Activated T-cell treated with anti-CD3 and anti-CD28 coated beads for 24 hours (primary cell): ENCODE results near the gene LGR4.
"Not testable (repeated sequence)": the region's sequence is repeated elsewhere in the genome, so short reads cannot be mapped to it uniquely, and the experiment has no call there.

Source experiments
- DNase-seq: peaks from one replicate; pipeline ENCODE4 v3.0.0-alpha.2; 2020; ENCODE audit warnings: low read depth

Gene LGR4

DNA sequence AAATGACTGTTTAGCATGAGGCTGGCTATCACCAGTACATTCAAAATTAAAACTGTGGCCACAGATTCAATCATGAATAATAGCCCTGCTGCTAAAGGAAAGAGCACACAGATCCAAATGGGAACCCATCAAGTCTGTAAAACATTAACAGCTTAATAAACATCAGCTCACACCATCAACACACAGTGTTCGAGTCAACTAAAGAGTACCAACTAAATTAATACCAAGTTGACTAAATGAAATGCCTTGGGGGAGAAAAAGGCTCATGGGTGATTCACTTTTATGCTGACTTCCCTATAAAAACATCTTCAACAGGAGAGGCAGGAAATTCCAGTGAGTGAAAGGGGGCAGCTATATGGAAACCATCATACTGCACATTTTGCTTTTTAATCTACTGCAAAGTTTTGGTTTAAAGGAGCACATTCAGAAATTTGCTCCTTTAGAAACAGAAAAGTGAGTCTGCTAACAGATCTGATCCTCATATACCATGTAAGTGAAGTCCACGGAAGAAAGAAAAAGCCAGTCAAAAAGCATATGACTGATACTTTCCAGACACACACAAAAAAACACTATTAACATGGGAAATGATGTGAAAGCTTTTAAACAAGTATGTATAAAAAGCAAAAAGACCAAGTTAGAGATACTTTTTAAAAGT, 16.3 kb downstream of the LGR4 start:
- DNase-seq = no peak

DNA sequence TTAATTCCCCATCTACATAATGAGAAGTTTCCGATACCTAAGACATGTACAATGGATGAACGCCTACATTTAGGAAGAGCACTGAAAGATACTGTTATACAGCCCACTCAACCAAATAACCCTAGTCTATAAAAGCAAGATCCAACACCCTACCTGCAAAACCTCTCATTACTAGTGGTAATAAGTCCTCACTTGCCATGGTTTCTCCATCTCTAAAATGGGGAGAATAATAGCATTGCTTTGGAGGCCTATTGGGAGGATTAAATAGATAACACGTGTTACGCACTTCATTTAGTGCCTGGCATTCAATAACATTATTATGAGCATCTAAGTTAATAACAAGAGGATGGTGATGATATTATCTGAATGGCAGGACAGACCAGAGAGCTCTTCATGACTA, 16.9 kb downstream of the LGR4 start:
- no peak for DNase-seq

DNA sequence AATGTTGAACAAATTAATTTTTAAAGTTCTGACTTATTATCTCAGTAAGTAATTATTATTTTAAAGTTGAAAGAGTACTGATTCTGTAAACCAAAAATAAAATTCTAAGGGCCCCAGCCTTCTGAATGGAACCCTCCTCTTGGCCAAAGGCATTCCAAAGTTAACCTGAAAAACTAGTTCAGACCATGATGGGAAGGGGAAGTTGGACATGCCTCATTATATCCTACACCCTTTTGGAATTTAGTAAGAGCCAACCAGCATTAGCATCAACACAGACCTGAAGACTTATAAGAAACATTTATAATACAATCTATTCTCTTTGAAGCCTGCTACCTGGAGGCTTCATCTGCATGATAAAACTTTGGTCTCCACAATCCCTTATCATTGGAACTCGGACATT, 18.9 kb downstream of the LGR4 start:
- no peak for DNase-seq

DNA sequence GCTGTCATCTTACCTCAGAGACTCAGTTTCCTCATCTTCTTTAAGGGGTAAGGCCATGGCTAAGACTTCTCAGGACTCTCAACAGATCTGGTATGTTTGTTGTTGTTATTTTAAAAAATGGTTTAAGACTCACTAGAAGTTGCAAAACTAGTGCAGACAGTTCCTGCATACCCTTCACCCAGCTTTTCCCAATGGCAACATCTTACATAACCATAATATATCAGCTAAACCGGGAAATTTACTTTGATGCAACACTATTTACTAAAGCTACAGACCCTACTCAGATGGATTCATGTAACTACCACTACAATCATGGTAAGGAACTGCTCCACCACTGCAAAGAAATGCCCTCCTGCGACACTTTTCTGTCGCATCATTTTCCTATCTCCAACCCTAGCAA, 20.4 kb downstream of the LGR4 start:
- no peak for DNase-seq

DNA sequence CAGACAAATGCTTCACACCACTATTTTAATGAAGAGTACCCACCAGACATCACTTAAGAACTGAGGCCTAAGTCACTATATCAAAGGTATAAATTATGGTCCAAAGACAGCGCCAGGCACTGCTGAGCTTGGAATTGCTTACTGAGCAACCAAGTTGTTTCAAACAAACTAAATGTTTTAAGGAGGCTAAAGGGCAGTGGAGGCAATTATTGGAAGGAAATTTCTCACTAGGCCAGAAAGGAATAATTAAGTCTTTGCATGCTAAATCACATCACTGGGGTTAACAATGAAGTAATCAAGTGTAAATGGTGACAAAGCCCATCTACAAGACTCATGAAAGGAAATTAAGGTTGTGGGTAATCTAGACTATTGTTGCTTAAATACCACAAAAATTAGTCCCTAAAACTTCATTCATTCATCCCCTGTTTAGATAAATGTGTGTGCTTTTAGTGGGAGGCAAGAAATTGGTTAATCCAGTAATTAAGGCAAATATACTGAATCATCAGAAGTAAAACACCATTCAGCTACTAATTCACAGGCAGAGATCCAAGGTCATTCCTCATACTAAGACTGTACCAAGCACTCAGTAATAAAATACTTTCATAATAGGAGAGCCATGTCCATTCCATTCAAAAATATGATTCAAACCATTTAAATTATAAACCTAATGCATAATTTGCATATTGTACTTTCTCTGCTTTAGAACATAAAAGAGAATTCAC, 21.2 kb downstream of the LGR4 start:
- no peak for DNase-seq

DNA sequence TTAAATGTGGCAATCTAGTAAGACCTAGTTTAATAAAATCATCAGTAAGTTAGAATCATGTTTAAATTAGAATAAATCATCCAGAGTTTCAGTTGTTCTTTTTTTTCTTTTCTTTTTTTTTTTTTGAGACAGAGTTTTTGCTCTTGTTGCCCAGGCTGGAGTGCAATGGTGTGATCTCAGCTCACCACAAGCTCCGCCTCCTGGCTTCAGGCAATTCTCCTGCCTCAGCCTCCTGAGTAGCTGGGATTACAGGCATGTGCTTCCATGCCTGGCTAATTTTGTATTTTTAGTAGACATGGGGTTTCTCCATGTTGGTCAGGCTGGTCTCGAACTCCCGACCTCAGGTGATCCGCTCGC, 24.4 kb downstream of the LGR4 start:
- DNase-seq = not testable (repeated sequence)

DNA sequence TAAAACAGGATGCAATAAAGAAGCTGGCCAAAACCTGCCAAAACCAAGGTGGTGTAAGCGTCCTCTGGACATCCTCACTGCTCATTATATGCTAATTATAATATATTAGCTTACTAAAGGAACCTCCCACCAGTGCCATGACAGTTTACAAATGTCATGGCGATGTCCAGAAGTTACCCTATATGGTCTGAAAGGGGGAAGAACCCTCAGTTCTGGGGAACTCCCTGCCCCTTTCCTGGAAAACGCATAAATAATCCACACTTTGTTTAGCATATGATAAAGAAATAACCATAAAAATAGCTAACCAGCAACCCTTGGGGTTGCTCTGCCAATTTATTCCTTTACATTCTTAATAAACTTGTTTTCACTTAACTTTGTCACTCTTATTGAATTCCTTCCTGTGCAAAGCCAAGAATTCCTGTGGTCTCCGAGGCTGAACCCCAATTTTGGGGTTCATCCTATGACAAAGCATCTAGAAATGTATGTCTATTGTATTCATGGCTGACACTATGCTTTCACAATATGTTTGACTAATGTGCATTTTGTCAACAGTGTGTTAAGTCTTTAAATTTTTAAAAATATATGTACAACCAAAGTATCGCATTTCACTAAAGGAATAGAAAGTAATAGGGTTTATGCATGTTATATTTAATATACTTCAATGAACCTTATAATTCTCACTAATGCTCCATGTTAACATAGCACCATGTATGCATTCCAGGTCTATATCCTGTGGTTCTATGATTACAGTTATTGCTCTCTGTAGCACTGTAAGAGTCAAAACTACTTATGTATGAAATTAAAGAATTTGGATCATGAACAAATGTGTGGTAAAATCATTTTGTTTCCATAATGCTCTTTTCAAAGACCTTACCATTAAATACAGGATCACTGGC, 25.1 kb downstream of the LGR4 start:
- no peak for DNase-seq

DNA sequence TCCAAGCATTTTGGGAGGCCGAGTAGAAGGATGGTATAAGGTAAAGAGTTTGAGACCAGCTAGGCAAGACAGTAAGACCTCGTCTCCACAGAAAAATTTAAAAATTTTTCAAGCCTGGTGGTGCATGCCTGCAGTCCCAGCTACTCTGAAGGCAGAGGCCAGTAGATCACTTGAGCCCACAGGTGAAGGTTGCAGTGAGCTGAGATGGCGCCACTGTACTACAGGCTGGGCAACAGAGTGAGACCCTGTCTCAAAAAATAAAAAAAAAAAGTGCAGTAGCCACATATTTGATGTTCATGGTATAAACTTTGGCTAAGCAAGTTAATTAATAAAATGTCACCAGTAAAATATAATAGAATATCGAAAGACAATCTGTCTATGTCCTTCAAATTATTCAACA, 27.0 kb downstream of the LGR4 start:
- no peak for DNase-seq

DNA sequence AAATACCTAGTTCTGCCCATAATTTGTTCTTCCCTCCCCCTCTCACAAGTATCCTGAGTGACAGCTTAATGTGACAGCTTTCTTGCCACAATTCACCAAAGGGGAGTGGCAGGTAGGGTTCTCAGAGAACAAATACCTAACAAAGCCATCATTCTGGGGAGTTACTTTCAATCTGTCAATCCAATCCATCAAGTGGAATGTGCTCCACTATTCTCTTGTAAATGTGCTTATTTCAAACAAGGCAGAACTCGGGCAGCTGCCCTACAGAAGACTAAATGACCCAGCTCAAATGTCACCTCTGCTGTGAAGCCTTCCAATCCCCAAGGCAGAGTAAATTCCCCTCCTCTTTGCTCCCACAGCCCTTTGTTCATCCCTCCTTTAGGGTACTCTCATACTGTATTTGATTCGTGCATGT, 27.8 kb downstream of the LGR4 start:
- DNase-seq = no peak

DNA sequence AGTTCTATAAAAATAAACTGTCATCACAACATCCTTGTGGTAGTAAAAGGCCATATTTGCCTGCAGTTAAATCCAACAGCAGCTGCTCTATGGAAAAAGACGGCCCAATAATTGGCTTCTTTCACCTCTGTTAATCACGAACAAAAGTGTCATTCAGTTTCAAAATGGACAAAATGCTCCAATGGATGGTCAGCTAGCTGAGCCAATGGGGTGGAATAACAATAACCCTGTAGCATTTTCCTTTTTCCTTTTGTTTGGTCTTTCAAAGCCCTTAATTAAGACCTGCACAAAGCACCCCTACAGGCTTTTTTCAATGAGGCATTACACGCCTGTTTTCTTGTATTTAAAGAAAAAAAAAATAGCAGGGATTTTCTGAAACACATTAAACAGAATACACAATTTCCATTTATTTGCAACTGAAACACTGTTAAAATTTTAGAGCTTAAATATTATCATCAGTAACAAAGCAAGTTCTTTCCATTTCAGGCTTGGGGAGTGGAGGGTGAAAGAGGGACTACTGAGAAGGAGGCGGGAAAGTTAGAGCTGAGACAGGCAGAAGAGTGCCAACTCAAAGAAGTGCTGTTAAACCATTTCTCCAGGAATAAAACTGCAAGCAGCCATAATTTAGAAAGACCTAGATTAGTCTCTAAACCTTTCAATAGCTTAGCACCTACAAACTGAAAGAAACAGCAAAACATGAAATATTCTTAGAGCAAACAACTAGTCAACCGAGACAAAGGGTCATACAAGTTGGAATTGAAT, 28.7 kb downstream of the LGR4 start:
- no peak for DNase-seq

DNA sequence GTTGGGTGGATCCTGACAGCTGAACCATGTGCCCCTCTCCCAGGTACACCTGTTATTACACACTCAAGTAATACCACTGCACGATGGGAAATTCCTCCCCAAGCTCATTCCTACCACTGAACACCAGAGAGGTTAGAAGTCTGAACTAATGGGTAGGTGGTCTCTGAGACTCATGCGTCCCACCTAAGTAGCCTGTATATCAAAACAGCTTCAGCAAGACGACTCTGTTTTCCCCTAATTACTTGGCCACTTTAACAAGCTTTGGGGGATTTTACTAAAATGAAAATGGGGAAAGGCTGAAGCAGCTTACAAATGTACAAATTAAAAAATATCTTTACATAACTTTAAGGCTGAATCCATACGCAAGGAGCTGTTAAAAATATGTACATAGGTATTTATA, 29.4 kb downstream of the LGR4 start:
- no peak for DNase-seq

DNA sequence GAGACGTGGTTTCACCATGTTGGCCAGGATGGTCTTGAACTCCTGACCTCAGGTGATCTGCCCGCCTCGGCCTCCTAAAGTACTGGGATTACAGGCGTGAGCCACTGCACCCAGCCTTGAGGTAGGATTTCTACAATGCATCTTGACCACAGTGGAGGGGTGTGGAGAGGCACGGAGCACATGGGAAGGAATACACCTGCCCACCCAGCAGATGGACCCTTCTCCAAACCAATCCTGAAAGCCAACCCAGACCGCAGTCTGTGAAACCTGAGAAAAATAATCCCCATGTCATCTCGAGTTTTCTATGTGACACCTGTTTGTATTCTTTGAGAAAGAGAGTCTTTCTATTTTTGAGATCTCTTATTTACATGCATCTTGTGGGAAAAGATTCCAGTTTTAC, 32.5 kb downstream of the LGR4 start:
- no peak for DNase-seq

DNA sequence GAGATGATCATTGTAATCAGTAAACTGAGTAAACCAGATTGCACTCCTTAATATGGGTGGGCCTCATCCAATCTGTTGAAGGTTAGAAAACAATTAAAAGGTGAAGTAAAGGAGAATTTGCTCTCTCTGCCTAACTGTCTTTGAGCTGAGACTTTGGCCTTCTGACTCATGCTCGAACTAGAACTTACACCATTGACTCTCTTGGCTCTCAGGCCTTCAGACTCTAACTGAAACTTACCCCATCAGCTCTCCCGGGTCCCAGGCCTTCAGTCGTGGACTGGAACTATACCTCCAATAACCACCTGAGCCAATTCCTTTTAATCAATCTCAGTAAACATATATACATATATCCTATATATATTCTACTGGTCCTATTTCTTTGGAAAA, 34.0 kb downstream of the LGR4 start:
- DNase-seq = no peak

DNA sequence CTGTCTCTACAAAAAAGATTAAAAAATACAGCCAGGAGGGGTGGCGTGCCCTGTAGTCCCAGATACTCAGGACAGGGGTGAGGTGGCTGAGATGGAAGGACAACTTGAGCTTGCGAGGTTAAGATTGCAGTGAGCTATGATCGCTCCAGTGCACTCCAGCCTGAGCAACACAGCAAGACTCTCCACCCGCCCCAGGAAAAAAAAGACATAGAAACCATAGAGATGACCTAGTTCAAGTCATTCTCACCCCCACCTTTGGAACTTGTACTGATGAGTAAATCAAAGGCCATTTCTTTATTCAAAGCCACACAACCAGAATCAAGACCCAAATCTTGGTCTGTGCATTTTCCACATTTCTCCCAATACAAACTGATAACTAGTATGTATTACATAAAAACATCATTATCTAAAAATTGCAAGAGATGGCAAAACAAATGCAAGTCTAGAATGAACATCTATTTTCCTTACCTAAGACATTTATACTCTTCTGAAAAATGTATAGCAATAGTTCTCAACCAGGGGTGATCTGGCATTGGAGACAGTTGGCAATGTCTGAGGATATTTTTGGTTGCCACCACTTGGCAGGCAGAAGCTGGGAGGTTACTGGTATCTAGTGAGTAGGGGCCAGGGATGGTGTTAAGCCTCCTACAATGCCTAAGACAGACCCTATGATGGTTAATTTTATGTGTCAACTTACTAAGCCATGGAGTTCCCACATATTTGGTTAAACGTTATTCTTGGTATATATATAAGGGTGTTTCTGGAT, 34.6 kb downstream of the LGR4 start:
- DNase-seq = no peak

DNA sequence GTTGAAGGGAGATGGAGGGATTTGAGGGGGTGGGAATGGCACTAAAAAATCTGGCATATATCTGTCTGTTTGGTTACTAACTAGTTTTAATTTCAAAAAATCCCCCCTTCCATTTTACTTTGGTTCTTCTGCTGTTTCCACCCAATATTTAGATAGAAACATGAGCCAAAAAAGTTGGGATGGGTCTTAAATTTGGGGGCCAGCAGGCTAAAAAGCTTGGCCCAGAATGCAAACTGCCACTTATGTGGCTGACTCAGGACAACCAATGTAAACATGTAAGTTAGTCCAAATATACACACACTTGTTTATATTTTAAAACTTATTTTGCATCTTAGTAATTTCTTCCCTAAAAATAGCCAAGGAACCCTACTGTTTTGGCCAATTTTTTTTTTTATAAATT, 35.7 kb downstream of the LGR4 start:
- no peak for DNase-seq

DNA sequence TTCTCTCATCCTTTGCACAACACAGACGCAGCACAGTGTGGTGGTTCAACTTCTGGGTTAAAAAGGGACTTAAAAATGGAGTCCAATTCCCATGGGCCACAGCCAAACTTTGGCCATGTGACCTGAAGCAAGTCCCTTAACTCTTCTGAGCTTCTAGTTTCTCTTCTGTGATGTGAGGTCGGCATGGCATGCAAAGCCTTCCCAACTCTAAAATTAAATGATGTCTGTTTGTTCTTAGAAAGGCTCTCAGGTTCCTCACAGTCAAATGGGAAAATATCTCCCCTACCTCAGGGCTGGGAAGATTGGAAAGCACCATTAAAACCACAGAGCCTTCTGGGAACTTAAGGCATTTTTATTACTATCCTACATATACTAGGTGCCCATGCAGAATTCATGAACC, 38.8 kb downstream of the LGR4 start:
- DNase-seq = no peak

DNA sequence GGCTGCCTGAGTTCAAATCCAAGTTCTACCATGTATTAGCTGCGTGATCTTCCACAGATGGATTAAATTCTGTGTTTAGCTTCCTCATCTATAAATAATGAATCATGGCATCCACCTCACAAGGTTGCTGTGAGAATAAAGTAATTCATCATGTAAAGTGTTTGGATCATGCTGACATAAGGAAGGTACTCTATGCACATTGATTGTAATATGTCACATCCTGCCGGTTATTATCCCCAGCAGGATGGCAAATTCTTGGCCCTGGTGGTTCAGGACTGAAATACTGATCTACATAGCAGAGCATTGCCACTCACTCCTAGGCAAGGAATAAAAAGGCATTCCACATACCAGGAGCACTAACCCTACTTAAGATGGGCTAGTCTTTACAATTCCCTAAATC, 40.8 kb downstream of the LGR4 start:
- DNase-seq = no peak

DNA sequence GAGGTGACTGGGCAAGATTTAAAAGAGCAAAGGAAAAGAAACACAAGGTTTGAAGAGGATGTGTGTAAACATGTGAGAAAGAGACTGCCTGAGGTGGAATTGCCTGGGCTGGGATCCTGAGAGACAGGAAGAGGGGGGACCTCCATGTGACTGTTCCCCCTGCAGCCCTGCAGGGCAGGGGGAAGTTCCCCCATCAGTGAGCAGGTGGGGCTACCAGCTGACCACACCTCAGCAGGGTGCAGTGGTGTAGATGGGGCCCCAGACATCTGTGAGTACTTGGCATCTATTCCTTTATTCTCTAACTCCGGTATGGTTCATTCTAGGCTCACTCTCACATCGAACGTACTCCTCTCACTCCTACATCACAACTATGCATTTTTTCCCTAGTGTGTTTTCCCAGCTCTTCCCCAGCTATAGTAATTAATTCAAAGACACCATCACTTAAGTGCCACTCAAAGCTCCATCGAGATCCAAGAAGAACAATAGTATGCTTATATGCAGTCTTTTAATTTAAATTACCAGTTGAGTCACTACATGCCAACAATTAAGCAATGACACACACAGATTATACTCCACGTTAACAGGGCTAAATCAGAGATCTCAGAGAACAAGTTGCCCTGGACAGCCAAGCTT, 42.7 kb downstream of the LGR4 start:
- DNase-seq = no peak

DNA sequence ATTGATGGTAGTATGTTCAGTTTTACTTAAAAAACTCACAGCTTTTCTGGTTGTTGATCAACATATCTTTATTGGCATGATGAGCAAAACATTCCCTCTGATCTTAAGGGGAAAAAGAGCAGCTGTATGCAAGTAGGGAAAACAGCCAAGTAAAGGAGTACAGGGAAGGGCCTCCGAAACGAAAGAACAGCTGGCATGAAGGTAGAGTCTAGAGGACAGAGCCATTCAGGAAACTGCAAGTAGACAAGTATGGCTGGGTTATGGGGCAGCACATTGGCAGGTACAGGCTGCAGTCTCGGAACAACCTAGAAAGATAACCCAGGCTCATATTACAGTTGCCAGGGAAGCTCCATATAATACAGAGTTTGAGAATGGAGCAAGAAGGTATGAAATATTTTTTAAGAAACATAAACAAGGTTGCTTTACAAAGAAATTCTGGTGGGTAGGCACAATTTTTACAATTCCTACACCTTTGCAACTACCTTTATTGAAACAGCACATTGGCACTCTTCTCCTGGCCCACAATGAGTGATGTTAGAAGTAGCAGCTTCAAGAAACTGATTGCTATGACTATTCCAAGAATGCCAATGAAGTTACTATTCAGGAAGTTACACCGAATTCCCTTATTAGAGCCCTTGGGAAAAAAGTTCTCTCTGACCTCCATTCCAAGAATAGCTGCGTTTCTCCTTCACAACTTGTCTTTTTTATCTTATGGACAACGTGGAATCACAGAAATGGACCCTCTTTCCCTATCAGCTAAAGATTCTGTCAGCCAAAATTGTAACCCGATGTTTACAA, 45.2 kb downstream of the LGR4 start:
- DNase-seq = no peak

DNA sequence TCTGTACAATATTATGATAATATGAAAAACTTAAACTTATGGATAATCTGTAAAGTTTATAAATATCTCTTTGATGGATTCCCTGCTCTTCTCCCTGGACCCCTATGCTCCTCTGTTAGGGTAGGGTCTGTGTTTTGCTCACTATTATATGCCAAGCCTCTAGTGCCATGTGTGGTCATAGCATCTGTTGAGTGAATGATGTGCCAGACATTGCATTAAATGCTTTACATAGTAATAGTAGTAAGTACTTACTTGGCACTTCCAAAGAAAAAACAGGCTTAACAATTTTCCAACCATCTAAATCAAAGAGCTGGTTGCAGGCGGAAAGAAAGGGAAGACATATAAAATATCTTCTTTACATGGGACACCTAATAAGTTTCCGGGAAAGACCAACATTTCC, 46.8 kb downstream of the LGR4 start:
- DNase-seq = no peak
